ENCODE results near the gene KIF1A. TPM values are rescaled to one million over a fixed set of nuclear protein-coding genes. Genes with fewer than 3 reads are reported as not detected.

The KIF1A gene
- total RNA-seq, 2 experiments from 2014 or later, result 2.6 to 3.4 TPM

DNA sequence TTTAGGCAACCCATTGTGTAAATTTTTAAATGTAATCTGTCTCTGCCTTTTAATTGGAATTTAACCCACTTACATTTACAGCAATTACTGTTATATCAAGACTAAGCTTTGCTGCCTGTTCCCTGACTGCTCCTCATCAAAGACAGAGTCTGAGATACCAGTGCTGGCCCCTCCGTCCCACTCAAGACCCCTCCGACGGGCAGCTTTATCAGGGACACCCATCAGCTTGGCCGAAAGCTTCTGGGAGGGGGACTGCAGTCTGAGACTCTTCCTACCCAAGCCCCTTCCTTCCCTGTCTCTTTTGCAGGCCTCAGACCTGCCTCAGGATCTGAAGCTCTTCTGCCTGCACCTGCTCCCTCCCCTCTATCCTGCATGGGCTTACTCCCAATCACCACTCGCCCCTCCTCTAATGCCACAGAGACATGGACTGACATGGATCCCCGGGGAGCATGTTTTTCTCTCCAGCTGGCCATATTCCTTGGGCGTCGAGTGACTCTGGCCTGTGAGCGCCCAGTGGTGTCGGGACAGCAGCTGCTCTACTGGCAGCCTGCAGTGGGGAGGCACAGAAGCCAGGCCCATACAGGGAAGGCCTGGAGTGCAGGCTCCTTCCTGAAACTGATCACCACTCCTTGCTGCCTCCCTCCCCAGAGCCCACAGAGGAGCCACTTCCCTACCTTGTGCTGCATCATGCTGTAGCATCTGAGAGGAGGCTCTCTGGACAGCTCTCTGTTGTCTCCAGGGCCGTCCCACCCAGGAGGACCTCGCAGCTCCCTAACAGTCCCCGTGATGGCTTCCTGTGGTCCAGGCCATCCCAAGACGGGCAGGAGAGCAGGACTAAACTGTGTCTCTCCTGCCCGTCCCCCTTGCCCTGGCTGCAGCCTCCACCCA, 3.7 kb upstream of the KIF1A start:
- ChIA-PET POLR2A (no interaction called here), CTCF (no interaction called here)

GRCh38 chr2:240822280-240822847, 2.3 kb upstream of the KIF1A start:
- CTCF ChIA-PET, result no interaction called here
- POLR2A ChIA-PET, result no interaction called here

DNA sequence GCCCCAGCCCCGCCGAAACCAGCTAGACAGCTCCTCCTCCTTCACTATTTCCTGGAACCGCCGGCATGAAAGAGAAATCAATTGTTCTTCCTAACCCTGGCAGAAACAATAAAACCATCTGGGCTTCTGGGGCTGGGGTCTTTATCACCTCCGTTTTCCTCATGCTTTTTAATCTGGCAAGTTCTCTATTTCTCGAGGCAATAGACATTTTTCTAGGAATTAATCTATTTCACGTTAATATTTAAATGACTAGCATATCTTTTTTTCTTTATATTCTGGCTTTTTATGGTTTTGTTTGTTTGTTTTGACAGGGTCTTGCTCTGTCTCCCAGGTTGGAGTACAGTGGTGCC, 1.4 kb upstream of the KIF1A start:
- CTCF ChIA-PET, result interaction anchor here (1.2 kb wide), 1 partner anchor 30 kb away, joined by 3 read pairs; no protein-coding TSS in a partner anchor

DNA sequence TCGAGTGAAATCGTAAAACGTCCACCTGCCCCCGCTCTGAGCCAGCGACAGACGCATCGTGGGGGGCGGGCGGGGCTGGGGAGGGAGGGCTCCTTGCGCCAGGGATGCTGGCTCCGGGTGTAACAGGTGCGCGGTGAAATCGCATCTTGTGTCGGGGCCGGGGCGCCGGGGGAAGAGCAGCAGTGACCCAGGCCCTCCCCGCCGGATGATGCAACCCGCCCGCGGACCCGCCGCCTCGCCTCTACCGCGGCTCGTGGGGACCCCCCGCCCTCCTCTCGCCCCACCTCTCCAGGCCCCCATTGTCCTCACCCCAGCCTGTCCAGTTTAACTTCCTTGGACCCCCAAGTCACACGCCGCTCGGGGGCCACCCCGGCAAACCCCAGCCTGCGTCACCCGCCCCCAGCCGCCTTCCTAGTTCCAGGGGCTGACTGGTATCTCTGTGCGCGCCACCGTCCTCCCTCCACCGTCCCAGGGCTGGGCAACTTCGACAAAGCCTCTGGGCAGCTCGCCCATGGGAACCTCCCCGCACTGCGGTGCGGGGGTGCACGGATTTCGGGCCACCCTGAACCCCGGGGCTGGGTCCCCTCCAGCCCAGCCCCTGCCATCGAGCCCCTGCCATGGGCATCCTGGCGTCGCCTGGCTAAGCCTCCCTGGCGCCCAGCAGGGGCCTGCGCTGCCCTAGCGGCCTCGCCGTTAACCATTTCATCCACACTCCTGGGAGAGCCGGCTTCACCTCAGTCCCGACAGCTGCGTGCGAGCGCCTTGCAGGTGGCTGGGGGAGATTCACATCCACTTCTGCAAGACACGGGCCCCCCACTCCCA, 799 bp upstream of the KIF1A start:
- ChIA-PET POLR2A (no interaction called here), CTCF (interaction anchor here (1.2 kb wide), 1 partner anchor 31 kb away, joined by 3 read pairs; no protein-coding TSS in a partner anchor)

More for the DNA sequence above, 1.4 kb upstream of the KIF1A start:
- POLR2A ChIA-PET, result no interaction called here

DNA sequence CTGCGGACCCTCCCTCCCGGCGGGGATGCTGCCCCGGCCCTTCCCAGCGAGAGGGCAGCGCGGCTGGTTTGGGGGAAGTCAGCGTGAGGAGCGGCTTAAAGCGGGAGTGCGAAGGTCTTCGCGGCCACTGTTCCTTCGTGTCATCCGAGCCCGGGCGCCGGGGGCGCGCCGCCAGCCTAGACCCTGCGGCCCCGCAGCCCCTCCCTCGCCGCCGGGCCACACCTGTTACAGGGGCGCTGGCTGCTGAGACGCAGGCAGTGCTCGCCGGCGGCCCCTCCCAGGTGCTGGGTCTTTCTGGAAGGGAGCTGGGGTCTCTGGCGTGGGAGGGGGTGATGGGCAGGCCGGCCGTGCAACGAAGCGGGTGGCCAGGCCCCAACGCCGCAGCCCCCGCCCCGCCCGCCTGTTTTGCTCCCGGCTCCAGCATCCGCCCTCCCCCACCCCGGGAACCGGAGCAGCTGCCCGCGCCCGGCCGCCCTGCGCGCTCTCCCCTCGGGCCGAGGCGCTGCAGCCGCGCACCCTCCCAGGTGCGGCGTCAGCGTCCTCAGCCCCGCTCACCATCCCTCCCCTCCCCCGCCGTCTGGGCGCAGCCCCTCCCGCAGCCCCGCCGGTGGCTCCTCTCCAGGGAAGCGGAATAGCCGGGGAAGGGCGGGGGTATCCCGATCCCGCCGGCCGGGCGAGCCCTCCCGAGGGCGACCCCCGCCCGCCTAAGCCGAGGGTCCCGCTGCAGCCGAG, 727 bp downstream of the KIF1A start:
- CTCF ChIA-PET, result no interaction called here
- POLR2A ChIA-PET, result no interaction called here

DNA sequence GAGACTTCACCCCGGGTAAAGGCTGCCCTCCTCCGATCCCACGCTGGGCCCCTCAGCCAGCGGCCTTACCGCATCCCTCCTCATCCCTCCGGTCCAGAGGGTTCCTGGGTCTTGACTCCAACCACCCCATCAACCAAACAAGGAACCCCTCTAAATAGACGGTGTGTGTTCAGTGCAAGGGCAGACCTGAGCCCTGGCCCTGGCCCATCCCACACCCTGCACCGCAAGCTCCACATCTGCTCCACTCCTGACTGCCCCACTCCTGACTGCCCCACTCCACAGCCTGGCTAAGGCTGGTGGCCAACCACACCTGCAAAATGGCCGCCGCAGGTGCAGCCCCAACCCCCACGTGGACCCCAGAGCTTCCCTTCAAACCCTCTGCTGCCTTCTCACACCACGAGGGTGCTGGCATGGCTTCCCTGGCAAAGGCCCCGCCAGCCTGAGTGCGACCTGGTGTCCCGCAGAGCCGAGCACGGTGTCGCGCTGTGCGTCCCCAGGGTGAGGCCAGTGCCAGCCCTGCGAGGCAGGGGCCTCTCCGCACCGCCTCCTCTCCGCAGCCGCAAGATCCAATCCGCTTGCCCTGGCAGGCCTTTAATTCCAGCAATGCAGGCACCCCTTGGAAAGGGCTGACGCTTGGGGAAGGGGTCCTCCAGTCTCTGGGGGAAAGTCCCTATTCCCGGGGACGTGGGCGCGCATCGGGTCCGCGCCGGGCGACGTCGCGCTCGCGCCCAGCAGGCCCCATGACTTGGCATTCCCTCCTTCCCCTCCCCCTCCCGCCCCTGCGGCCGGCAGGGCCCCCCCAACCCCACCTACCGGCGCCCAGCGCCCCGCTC, 1.5 kb downstream of the KIF1A start:
- ChIA-PET CTCF (no interaction called here), POLR2A (no interaction called here)

DNA sequence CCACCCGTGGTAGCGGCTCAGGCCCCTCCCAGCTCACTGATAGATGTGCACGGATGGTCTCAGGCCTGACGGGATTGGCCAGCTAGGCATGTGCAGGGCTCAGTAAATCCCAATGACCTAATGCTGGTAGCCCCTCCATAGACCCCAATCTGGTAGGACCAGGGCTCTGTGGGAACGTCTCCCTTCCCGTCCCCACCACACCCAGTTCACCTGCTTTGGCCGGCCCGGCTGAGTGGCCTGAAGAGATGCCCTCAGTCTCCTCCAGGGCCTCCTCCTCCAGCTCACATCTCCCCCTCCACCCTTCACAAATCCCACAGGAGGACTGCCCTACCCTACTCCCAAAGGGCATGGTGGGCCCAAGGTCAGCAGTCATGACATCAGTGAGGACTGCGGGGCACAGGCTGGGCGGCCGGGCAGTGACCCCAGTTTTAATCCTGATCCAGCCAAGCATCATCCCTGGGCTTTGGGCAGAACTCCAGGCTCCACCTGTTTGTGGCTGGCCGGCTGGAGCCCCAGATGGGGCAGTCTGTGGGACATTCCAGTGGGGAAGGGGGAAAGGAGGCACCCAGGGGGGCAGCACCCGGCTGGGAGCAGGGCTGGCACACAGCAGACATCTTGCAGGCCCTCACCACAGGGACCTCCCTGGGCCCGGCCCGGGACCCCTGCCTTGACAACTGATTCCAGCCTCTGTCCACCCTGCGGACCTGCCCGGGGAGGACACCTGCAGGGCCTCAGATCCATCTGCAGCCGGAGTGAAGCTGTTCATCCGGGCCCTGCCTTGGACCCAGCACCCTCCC, 2.3 kb downstream of the KIF1A start:
- ChIA-PET POLR2A (no interaction called here), CTCF (no interaction called here)

DNA sequence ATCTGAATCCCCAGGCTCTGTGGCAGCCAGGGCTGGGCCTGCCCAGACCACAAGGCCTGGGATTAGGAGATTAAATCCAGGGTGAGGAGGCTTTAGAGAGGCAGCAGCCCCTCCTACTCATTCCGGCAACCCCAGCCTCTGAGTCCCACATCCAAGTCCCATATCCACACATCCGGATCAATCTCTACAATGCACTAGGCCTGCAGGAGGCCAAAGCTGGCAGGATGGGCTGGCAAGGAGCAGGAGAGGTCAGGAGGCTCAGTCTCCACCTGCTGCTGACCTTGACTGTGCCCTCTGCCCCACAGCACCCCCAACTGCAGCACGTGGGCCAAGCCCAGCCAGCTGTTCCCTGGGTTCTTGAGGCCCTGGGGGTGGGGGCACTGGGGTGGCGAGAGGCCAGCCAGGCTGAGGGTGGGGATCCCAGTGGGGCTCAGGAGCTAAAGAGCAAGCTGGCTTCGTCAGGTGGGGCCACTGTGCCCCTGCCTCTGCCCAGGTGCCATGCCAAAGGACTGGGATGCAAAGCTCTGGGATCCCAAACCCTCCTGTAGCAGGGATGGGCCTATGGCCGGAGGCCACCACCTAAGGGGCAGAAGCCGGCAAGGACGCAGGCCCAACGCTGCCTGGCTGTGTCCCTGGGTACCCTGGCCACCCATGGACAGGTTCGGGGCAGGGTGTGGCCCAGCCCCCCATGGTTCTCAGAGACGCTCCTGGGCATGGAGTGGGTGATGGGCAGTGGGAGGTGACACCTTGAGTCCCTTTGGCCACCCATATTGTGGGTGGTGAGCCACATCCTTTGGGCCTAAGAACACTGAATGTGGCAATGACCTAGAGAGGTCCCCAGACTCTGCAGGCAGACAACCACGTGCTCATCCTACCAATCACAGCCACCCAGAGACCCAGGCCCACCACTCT, 3.2 kb downstream of the KIF1A start:
- CTCF ChIA-PET, result no interaction called here

GRCh38 chr2:240815761-240816583, 4.0 kb downstream of the KIF1A start:
- CTCF ChIA-PET, result no interaction called here
- POLR2A ChIA-PET, result no interaction called here

More for the DNA sequence above, 3.2 kb downstream of the KIF1A start:
- POLR2A ChIA-PET, result no interaction called here

DNA sequence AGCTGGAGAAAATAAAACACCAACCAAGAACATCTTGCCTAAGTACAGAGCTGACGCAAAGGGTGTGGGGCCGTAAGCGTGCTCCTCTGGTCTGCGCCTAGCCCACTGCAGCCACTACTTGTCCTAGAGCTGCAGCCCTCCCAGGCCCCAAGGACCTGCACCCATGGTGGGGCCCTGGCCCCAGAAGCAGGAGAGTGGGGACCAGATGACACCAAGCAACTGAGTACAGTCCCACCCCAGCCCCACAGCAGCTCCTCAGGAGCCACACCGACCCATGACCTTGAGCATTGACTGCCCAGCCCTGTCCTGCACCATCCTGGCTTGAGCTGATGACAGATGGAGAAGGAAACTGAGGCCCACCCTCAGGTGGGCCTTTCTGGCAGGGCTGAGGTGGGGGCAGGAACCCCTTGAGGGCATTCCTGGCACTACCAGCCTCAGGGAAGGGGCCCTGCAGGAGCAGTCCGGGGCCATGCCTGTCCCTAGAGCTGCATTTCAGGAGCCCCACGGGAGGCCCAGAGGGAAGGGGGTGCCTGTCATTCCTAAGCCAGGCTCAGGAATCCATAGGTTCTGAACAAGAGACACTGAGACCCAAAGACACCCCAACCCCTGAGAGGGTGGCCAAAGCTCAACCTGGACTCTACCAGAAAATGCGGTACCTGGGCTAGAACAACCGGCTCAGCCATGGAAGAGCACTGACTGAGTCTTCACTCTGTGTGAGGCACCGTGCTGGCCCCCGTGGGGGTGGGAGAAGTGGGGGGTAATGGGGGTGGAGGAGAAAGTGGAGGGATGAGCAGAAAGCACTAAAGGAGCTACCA, 4.9 kb downstream of the KIF1A start:
- POLR2A ChIA-PET, result no interaction called here
- CTCF ChIA-PET, result no interaction called here

DNA sequence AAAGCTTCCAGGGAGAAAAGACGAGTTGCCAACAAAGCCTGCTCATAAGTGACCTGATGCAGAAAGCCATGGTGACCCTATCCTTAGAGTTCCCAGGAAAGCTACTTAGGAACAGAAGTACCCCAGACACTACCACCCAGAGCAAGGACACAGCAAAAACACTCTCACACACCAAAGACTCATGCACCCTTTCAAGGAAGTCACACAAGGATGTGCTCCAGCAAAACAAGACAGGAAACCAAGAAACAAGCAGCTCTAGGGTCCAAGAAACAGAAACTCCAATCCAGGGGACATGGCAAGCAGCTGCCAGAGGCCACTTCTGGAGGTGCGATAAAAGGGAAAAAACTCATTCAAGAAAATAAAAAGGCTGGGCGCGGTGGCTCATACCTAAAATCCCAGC, 5.7 kb downstream of the KIF1A start:
- CTCF ChIA-PET, result no interaction called here
- POLR2A ChIA-PET, result no interaction called here

- POLR2A ChIA-PET, result no interaction called here
- CTCF ChIA-PET, result no interaction called here
These were observed 6.6 kb downstream of the KIF1A start for GRCh38 chr2:240813231-240813921.

- POLR2A ChIA-PET, result no interaction called here
- CTCF ChIA-PET, result no interaction called here
These were observed 7.3 kb downstream of the KIF1A start for GRCh38 chr2:240812721-240813120.

- CTCF ChIA-PET, result no interaction called here
- POLR2A ChIA-PET, result no interaction called here
These were observed 7.7 kb downstream of the KIF1A start for GRCh38 chr2:240812301-240812680.
